GM12878 (cell line): ENCODE data around the gene GPR141. TPM values are rescaled to one million over a fixed set of nuclear protein-coding genes. Genes with fewer than 3 reads are reported as not detected.

Experiments
- ATAC-seq: fragments of 200-7000 bp; cut with Tn5 transposase; 3 replicates; pipeline ENCODE4 v1.9.1; 2020; ENCODE audit warnings: mild to moderate bottlenecking, moderate library complexity
- BruUV-seq: library from RNA; stranded (reverse); fragments of 400-500 nt; replicated peaks from 2 replicates; lab custom pipeline; 2021; lab: Mats Ljungman, UMichigan
- CTCF ChIA-PET: fragments of 300-600 bp; sonication (Branson Sonifier 250); formaldehyde crosslinking; extraction: SDS; loops from one replicate; lab custom pipeline; 2021; ENCODE audit warnings: inconsistent platforms; lab: Yijun Ruan, JAX
- POLR2A ChIA-PET: fragments of 350-600 bp; formaldehyde crosslinking; extraction: SDS; loops from one replicate; lab custom pipeline; 2021; ENCODE audit warnings: inconsistent platforms; lab: Charles Lee
- RAD21 ChIA-PET: fragments of 300-600 bp; sonication (Branson Sonifier 250); formaldehyde crosslinking; loops from one replicate; lab custom pipeline; 2023; ENCODE audit warnings: antibody characterized with exemption; ENCODE audit not compliant: unreplicated experiment; lab: Charles Lee
- SMC1A ChIA-PET: fragments of 300-600 bp; sonication (Branson Sonifier 250); formaldehyde crosslinking; loops from one replicate; lab custom pipeline; 2023; ENCODE audit not compliant: unreplicated experiment, uncharacterized antibody; lab: Charles Lee
- DNase-seq: peaks from one replicate; pipeline ENCODE4 v3.0.0-alpha.2; 2011; ENCODE audit warnings: low read depth, low spot score
- FAIRE-seq: peaks from 3 replicates; lab custom pipeline; 2011; peaks lifted over from hg19 to GRCh38; lab: Jason Lieb, UNC
- H2AFZ ChIP-seq: 2 replicates; pipeline ENCODE4 v1.6.0; 2011; ENCODE audit warnings: low read depth, low read length, control low read depth; ENCODE audit not compliant: control insufficient read depth
- H3K27ac ChIP-seq: 2 replicates; pipeline ENCODE4 v1.5.1; 2011; ENCODE audit warnings: control low read depth; ENCODE audit not compliant: control insufficient read depth, insufficient read depth
- H3K27me3 ChIP-seq, 2 experiments: replicated peaks in 1 of 2; 2 replicates each; pipeline versions ENCODE4 v1.6.0 to v1.6.1; 2011; ENCODE audit warnings: low read length in 1 of 2; ENCODE audit not compliant: control insufficient read depth in 2 of 2, insufficient read depth in 2 of 2
- H3K36me3 ChIP-seq, 2 experiments: 2 replicates each; pipeline ENCODE4 v1.5.1; 2011; ENCODE audit warnings: low read length in 1 of 2; ENCODE audit not compliant: control insufficient read depth in 2 of 2, insufficient read depth in 2 of 2
- H3K4me1 ChIP-seq: 2 replicates; pipeline ENCODE4 v1.6.1; 2011; ENCODE audit warnings: mild to moderate bottlenecking, low read length, moderate library complexity, mixed read lengths; ENCODE audit not compliant: control insufficient read depth, insufficient read depth
- H3K4me2 ChIP-seq: 2 replicates; pipeline ENCODE4 v1.6.0; 2011; ENCODE audit warnings: control low read depth; ENCODE audit not compliant: control insufficient read depth, insufficient read depth
- H3K4me3 ChIP-seq: fragments of 200-600 bp; sonication (generic); 2 replicates; pipeline ENCODE4 v1.5.1; 2016
- H3K79me2 ChIP-seq: 2 replicates; pipeline ENCODE4 v1.6.0; 2011; ENCODE audit warnings: low read length; ENCODE audit not compliant: control insufficient read depth, insufficient read depth
- H3K9ac ChIP-seq: 2 replicates; pipeline ENCODE4 v1.8.0; 2011; ENCODE audit warnings: low read length, control low read depth, mixed read lengths; ENCODE audit not compliant: control insufficient read depth, insufficient read depth
- H3K9me3 ChIP-seq: replicated peaks from 3 replicates; pipeline ENCODE4 v1.5.1; 2011; ENCODE audit warnings: mild to moderate bottlenecking, low read length; ENCODE audit not compliant: control insufficient read depth, insufficient read depth
- H4K20me1 ChIP-seq: 2 replicates; pipeline ENCODE4 v1.6.0; 2011; ENCODE audit not compliant: control insufficient read depth, insufficient read depth
- ASH2L ChIP-seq: fragments of 300-600, 200-600 bp; sonication (generic); IDR thresholded peaks from 2 replicates; pipeline ENCODE4 v1.6.1; 2017; ENCODE audit warnings: low read depth, mild to moderate bottlenecking, borderline replicate concordance
- ATF7 ChIP-seq: fragments of 450-650 bp; IDR thresholded peaks from 2 replicates; pipeline ENCODE4 v1.6.1; 2016; ENCODE audit warnings: low read depth, mild to moderate bottlenecking
- BCL3 ChIP-seq: IDR thresholded peaks from 2 replicates; pipeline ENCODE4 v1.6.1; 2011; ENCODE audit warnings: borderline replicate concordance, low read depth, mild to moderate bottlenecking, moderate library complexity, low read length; ENCODE audit not compliant: insufficient read depth, poor library complexity, severe bottlenecking
- BRCA1 ChIP-seq: IDR thresholded peaks from 2 replicates; pipeline ENCODE4 v1.6.1; 2011; ENCODE audit warnings: low read depth, low read length, improper control_type of control experiment
- CBFB ChIP-seq: IDR thresholded peaks from 2 replicates; pipeline ENCODE4 v1.6.1; 2016; ENCODE audit warnings: antibody characterized with exemption, low read depth
- POU2F2 ChIP-seq: IDR thresholded peaks from 3 replicates; pipeline ENCODE4 v1.6.1; 2011; ENCODE audit warnings: low read depth, mild to moderate bottlenecking, low read length, borderline replicate concordance
- RCOR1 ChIP-seq: conservative IDR thresholded peaks from 2 replicates; pipeline ENCODE4 v1.6.1; 2012; ENCODE audit warnings: low read depth, low read length, improper control_type of control experiment
- SMARCA5 ChIP-seq: fragments of 450-650 bp; IDR thresholded peaks from 2 replicates; pipeline ENCODE4 v1.6.1; 2017; ENCODE audit warnings: mild to moderate bottlenecking
- ZNF687 ChIP-seq: fragments of 450-650 bp; IDR thresholded peaks from 2 replicates; pipeline ENCODE4 v1.6.1; 2017; ENCODE audit warnings: mild to moderate bottlenecking, moderate library complexity
- WGBS: methylation state at CpG from one replicate; pipeline ENCODE4 v1.1.6; 2016; ENCODE audit warnings: low lambda C conversion rate; ENCODE audit not compliant: insufficient replicate concordance, insufficient coverage; ENCODE audit errors: missing lambda C conversion rate; 5-methylcytosine and 5-hydroxymethylcytosine counted together
- in situ Hi-C: fragments of 300-500 bp; cut with MboI; formaldehyde crosslinking; loops from 9 replicates; pipeline ENCODE4 v1.14.3; 2018; ENCODE audit warnings: mixed read lengths
- intact Hi-C: fragments of 100-400 bp; cut with micrococcal nuclease; formaldehyde crosslinking; loops from one replicate; pipeline ENCODE4 v1.14.2; 2022; ENCODE audit not compliant: unreplicated experiment
- polyA plus RNA-seq, 11 experiments: library from polyadenylated mRNA; depleted of rRNA in 4 of 11; unstranded in 6 of 11; stranded (reverse) in 5 of 11; fragments of >200 nt; fragmentation: Nextera tagmentation in 4 of 11; fragmentation: Illumina TruSeq in 1 of 11; extraction: Ambion mirVana in 4 of 11; extraction: Trizol in 1 of 11; gene quantifications; 1 replicate in 1 of 11; 2 replicates in 10 of 11; pipeline versions ENCODE4 v1.2.1 to v1.2.3, GENCODE V29; 2011 to 2016; ENCODE audit warnings: inconsistent platforms in 2 of 11, missing spikeins in 2 of 11, low read depth in 1 of 11
- total RNA-seq, 4 experiments: library from RNA; depleted of rRNA in 3 of 4; stranded (reverse); fragments of >200 nt in 3 of 4; fragmentation: Illumina TruSeq in 1 of 4; extraction: Trizol in 1 of 4; gene quantifications; 2 replicates each; pipeline versions ENCODE4 v1.2.1 to v1.2.3, GENCODE V29; 2013 to 2021
- TF ChIP-seq, protein P1 (sequence below): fragments of 450-650 bp; IDR thresholded peaks from 2 replicates; pipeline ENCODE4 v1.6.1; 2016; ENCODE audit warnings: mild to moderate bottlenecking
- TF ChIP-seq, protein P2 (sequence below): fragments of 450-650 bp; formaldehyde crosslinking; IDR thresholded peaks from 2 replicates; pipeline ENCODE4 v1.4.0; 2020; ENCODE audit warnings: mild to moderate bottlenecking, moderate library complexity

The GPR141 gene
- total and polyA plus RNA-seq, 10 of the 15 experiments (the other 5 are each of a cell fraction or from before 2014, with no cell fraction given), result 0.56 to 3.9 (median 1.2) TPM

DNA sequence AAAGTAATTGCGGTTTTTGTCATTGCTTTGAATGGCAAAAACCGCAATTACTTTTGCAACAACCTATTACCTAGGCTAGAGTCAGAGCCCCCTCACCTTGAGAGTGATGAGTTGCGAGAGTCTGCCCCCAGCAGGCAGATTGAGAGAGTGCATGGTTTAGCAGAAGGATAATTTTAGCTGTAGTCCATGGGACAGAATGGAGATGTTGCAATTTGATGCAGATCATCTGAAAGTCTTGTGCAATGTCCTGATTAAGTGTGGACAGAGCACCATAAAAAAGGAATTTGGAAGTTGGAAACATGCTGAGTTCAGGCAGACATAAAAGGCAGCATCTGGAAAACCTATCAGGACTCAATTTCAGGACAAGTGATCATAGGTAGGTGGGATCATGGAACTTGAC is 48.7 kb downstream of the GPR141 start:
- Histone ChIP-seq H3K27ac (no peak overlapping the region), H3K9ac (no peak overlapping the region), H4K20me1 (no peaks in the 10 kb centered on the region), H3K79me2 (no peaks in the 10 kb centered on the region), H3K36me3 (no peaks in the 10 kb centered on the region), H3K27me3 (no peaks in the 10 kb centered on the region), H3K4me3 (no peak overlapping the region), H3K9me3 (no peaks in the 10 kb centered on the region), H3K4me1 (peaks cover 4% of the 10 kb centered on the region), H3K4me2 (no peak overlapping the region), H2AFZ (no peak overlapping the region)
- CTCF ChIA-PET, result interaction anchor here (0.6 to 3.8 kb wide), 55 partner anchors 8 to 524 kb away, joined by 3 to 87 read pairs (median 4); partner anchors contain the start of gene GPR141
- RAD21 ChIA-PET, result interaction anchor here (0.6 to 2.7 kb wide), 25 partner anchors 9 to 447 kb away, joined by 3 to 23 read pairs (median 5); partner anchors contain the start of gene GPR141
- SMC1A ChIA-PET, result interaction anchor here (0.6 to 2.7 kb wide), 43 partner anchors 8 to 379 kb away, joined by 3 to 45 read pairs (median 4); partner anchors contain the start of gene GPR141
- peak; percentile 56 for DNase-seq
- peak; percentile 89 for ATAC-seq
- intact Hi-C loops, result loop anchor here (1.0 to 10.0 kb wide), 4 partner anchors 101 to 377 kb away; no protein-coding TSS in a partner anchor
- in situ Hi-C loops, result loop anchor here (5.0 kb wide), 1 partner anchor 100 kb away; no protein-coding TSS in a partner anchor
- peak; percentile 77 for FAIRE-seq
- WGBS, result 0% methylated on average over 3 of the region's 3 CpGs
- no TSS peak for BruUV-seq
- POLR2A ChIA-PET, result interaction anchor here (1.3 kb wide), 1 partner anchor 99 kb away, joined by 4 read pairs; no protein-coding TSS in a partner anchor
- TF ChIP-seq ATF7 (0 out of 2 replicates have a peak, but pooled peaks have one; percentile 9), BRCA1 (no peak), ZNF687 (no peak), ASH2L (no peak), POU2F2 (peak; percentile 28; the same call in 1 of the 3 replicates), RCOR1 (no peak), BCL3 (no peak), SMARCA5 (peak; percentile 51; the same call in 1 of the 2 replicates), CBFB (no peak)
- TF ChIP-seq, protein P1, sequence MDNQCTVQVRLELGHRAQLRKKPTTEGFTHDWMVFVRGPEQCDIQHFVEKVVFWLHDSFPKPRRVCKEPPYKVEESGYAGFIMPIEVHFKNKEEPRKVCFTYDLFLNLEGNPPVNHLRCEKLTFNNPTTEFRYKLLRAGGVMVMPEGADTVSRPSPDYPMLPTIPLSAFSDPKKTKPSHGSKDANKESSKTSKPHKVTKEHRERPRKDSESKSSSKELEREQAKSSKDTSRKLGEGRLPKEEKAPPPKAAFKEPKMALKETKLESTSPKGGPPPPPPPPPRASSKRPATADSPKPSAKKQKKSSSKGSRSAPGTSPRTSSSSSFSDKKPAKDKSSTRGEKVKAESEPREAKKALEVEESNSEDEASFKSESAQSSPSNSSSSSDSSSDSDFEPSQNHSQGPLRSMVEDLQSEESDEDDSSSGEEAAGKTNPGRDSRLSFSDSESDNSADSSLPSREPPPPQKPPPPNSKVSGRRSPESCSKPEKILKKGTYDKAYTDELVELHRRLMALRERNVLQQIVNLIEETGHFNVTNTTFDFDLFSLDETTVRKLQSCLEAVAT, result peak; percentile 33; the same call in 1 of the 2 replicates
- TF ChIP-seq, protein P2, sequence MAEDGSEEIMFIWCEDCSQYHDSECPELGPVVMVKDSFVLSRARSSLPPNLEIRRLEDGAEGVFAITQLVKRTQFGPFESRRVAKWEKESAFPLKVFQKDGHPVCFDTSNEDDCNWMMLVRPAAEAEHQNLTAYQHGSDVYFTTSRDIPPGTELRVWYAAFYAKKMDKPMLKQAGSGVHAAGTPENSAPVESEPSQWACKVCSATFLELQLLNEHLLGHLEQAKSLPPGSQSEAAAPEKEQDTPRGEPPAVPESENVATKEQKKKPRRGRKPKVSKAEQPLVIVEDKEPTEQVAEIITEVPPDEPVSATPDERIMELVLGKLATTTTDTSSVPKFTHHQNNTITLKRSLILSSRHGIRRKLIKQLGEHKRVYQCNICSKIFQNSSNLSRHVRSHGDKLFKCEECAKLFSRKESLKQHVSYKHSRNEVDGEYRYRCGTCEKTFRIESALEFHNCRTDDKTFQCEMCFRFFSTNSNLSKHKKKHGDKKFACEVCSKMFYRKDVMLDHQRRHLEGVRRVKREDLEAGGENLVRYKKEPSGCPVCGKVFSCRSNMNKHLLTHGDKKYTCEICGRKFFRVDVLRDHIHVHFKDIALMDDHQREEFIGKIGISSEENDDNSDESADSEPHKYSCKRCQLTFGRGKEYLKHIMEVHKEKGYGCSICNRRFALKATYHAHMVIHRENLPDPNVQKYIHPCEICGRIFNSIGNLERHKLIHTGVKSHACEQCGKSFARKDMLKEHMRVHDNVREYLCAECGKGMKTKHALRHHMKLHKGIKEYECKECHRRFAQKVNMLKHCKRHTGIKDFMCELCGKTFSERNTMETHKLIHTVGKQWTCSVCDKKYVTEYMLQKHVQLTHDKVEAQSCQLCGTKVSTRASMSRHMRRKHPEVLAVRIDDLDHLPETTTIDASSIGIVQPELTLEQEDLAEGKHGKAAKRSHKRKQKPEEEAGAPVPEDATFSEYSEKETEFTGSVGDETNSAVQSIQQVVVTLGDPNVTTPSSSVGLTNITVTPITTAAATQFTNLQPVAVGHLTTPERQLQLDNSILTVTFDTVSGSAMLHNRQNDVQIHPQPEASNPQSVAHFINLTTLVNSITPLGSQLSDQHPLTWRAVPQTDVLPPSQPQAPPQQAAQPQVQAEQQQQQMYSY (CRISPR knock-in tag), result no peak
